ENCODE results near the gene RNPC3.

Gene RNPC3

GRCh38 chr1:103525607-103526507 lies at the start of gene RNPC3:
TSS of gene RNPC3 (plus strand) at chr1:103525699. CDS start at chr1:103526071, 372 bp downstream.
- no peak for FAIRE-seq

- no peak for FAIRE-seq
Measured at GRCh38 chr1:103477101-103477500, 48.4 kb upstream of the RNPC3 start.

DNA sequence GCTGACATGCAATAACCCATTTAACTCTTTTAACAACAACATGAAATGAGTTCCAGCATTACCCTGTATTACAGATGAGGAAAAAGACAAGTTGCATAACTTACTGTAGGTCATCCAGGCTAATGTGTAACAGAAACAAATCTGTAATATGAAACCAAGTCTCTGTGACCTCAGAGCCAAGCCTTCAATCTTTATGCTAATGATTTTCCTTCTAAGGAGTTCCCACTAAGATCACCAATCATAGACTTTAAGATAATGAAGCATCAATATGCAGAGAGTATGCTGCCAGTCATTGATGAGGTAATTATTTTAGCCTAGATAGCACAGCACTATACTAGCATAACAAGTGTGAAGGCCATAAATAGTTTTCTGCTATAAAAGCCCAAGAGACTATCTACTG lies 35.6 kb upstream of the RNPC3 start:
- no peak for FAIRE-seq

DNA sequence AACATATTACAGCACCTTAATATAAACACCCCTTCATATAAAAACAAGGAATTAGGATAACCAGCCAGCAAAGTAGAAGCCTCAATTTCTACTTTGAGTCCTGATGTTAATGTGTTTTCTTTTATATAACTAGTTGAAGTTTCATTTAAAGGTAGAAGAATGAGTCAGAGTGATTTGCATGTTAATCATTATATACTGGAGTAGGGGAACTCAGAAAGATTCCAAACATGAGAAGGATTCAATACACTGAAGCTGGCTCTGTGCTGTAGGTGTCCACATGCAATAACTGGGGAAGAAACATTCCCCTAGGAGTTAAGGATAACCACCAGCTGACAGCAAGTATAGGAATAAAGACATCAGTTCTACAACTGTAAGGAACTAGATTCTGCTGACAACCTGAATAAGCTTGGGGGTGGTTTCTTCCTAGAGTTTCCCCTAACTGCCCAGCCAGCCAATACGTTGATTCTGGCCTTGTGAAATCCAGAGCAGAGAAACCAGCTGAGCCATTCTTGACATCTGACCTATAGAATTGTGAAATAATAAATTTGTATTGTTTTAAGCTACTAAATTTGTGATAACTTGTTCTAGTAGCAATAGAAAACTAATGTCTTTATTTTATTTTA lies 33.4 kb upstream of the RNPC3 start:
- no peak for FAIRE-seq

DNA sequence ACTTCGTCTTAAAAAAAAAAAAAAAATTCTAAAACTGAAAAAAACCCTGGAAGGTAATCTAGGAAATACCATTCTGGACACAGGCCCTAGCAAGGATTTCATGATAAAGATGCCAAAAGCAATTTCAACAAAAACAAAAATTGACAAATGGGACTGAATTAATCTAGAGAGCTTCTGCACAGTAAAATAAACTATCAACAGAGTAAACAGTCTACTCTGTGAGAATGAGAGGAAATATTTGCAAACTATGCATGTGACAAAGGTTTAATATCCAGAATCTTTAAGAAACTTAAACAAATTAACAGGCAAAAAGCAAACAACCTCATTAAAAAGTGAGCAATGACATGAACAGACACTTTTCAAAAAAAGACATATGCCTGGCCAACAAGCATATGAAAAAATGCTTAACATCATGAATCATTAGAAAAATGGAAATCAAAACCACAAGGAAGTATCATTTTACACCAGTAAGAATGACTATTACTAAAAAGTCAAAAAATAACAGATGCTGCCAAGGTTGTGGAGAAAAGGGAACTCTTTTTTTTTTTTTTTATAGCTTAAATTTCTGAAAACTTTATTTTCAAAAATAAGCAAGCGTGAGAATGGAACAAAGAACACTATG lies 29.4 kb upstream of the RNPC3 start:
- FAIRE-seq = no peak

DNA sequence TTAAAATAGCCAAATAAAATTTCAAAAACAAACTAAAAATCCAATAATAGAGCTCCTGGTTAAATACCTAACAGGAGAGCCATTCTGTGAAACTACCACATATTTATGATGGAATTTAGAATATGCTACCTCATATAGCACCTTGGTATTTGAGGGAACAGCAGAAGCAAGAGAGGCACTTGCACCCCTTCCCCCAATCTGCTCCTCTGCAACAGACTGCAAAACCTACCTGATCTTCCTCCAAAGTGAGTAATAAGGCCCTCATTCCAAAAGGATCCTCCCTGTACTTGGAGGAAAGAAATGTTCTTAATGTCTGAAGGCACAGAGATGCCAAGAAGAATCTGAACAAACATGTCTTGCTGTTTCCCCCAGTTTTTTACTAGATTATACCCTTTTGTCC lies 28.1 kb upstream of the RNPC3 start:
- no peak for FAIRE-seq

GRCh38 chr1:103509250-103509649 lies 16.2 kb upstream of the RNPC3 start:
- FAIRE-seq = no peak

GRCh38 chr1:103513711-103514110 lies 11.8 kb upstream of the RNPC3 start:
- FAIRE-seq = no peak

- FAIRE-seq = peak; percentile 78
Measured at GRCh38 chr1:103514920-103515503, 10.5 kb upstream of the RNPC3 start.

GRCh38 chr1:103516283-103516682 lies 9.2 kb upstream of the RNPC3 start:
- FAIRE-seq = no peak

DNA sequence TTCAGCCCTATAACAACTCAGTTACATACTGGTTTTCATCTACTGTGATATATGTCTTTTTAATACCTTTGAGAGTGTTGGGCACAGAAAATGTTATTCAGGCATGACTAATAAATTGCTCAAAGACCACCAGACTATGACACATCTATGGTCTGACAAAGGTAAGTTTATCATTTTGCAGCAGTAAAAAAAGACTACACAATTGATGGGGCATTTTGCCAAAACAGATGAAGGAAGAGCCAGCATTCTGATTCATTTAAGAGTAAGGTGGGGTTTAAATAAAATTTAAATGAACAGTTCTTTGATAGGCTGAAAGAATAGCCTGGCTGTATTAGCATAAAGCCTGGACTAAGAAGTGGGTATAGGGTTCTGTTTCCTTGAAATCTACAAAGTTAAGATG lies 8.8 kb upstream of the RNPC3 start:
- FAIRE-seq = no peak

GRCh38 chr1:103517380-103518047 lies 8.0 kb upstream of the RNPC3 start:
- no peak for FAIRE-seq

GRCh38 chr1:103520822-103521221 lies 4.7 kb upstream of the RNPC3 start:
- no peak for FAIRE-seq

DNA sequence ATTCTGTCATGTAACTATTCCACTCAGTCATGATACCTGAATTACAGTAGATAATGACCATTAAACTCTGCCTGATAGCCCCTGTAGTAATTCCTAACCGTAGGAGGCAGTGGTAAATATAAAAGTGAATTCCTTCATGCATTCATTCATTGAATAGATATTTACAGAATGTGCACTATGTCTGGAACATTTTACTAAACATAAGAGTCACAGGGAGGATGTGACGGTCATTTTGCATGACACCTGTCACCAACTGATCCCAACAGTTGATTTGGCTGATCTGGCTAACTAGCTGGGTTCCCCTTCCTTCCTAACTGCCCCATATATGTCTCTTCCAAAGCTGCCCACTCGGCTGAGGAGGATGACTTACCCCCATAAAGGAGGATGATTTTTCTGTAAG lies 2.2 kb upstream of the RNPC3 start:
- no peak for FAIRE-seq

GRCh38 chr1:103525114-103525606 lies 339 bp upstream of the RNPC3 start:
- FAIRE-seq = no peak

DNA sequence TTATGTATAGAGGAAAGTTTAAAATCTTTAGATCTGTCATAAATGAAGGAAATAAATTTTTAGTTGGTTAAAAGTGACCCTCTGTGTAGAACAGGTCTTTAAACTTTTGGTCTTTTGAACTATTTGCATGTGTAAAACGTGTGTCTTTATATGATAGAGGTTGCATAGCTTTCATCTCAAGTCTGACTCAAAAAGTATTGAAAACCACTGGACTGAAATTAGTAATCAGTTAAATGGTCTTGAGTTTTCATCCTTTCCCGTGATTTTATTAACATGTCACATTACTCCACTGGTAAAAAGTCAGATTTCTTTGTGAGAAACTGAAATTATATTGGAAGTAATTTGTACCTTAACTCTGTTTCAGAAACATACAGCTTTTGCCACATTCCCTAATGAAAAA lies 1.8 kb downstream of the RNPC3 start:
- FAIRE-seq = no peak

- no peak for FAIRE-seq
Measured at GRCh38 chr1:103529746-103530145, 4.2 kb downstream of the RNPC3 start.

GRCh38 chr1:103538226-103538625 lies 12.7 kb downstream of the RNPC3 start:
- no peak for FAIRE-seq

DNA sequence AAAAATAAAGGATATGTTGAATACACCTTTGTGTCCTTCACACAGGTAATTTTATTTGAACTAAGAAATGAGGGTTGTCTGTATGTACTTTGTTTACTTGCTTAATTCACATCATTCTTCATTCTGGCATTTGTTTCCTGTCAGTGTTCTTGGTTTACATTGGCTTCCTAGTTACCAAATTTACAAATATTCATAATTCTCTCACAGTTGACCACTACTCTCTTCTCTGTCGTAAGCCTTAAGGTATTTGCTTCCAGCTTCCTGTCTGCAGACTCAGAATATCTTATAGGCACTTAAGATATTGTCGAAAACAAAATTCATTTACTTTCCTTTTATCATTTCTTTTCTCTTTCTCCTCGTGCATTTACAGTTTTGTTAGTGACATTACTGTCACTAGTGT lies 15.9 kb downstream of the RNPC3 start:
- FAIRE-seq = no peak

DNA sequence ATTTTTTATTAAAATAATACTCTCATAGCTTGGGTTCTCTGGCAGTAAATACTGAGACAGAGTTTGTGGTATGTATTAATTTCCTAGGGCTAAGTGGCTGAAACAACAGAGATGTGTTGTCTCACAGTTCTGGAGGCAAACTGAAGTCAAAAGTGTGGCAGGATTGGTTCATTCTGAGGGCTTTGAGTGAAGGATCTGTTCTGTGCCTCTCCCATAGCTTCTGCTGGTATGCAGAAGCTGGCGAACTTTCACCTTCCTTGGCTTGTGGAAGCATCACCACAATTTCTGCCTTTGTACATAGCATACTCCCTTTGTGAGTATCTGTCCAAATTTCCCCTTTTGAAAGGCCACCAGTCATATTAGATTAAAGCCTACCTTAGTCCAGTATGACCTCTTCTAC lies 21.0 kb downstream of the RNPC3 start:
- no peak for FAIRE-seq

GRCh38 chr1:103547840-103548239 lies 22.3 kb downstream of the RNPC3 start:
- FAIRE-seq = no peak

DNA sequence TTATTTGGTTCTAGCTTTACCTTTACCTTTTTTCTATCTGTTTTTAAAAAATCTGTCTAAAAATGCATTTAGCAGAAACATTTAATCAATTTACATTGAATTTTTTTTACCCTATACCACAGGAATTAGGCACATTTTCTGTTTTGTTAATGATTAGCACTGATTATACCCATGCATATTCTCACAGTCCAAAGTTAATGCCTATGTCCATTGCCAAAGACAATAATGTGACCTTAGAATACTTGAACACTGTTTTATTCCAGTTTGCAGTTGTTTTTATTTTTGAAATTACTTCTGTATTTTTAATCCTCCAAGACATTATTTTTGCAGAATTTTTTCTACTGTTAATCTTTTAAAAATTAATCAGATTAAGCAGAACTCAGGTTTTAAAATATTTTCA lies 34.9 kb downstream of the RNPC3 start:
- no peak for FAIRE-seq

GRCh38 chr1:103561124-103561523 lies 35.6 kb downstream of the RNPC3 start:
- FAIRE-seq = peak; percentile 53
